IMR-90 (cell line): ENCODE measurements around the gene SLX4. TPM values are rescaled to one million over a fixed set of nuclear protein-coding genes. Genes with fewer than 3 reads are reported as not detected.
A peak's percentile ranks its signal among the peaks of the same experiment; 100 is the strongest.

Source experiments
- ATAC-seq: fragments of 200-7000 bp; cut with Tn5 transposase; 2 replicates; pipeline ENCODE4 v1.9.1; 2020; ENCODE audit warnings: low read depth, mild to moderate bottlenecking, moderate library complexity
- BruUV-seq: library from RNA; stranded (reverse); fragments of 400-500 nt; replicated peaks from 2 replicates; lab custom pipeline; 2021; lab: Mats Ljungman, UMichigan
- CTCF ChIA-PET: fragments of 300-600 bp; formaldehyde crosslinking; extraction: SDS; loops from one replicate; lab custom pipeline; 2021; ENCODE audit warnings: antibody characterized with exemption; lab: Yijun Ruan, JAX
- POLR2A ChIA-PET: fragments of 300-600 bp; sonication (Branson Sonifier 250); formaldehyde crosslinking; loops from one replicate; lab custom pipeline; 2022; ENCODE audit warnings: antibody characterized with exemption; ENCODE audit not compliant: unreplicated experiment; lab: Charles Lee
- DNase-seq: peaks from one replicate; pipeline ENCODE4 v3.0.0; 2013
- H2AFZ ChIP-seq: replicated peaks from 2 replicates; pipeline ENCODE3; 2013; ENCODE audit warnings: low read length, mild to moderate bottlenecking; ENCODE audit not compliant: poor library complexity
- H2AK5ac ChIP-seq: 2 replicates; pipeline ENCODE4 v1.6.1; 2013; ENCODE audit warnings: low read depth, low read length, inconsistent platforms
- H2AK9ac ChIP-seq: replicated peaks from 2 replicates; pipeline ENCODE3; 2013; ENCODE audit warnings: mild to moderate bottlenecking, low read depth, low read length, moderate library complexity; ENCODE audit not compliant: poor library complexity
- H2BK120ac ChIP-seq: 2 replicates; pipeline ENCODE4 v1.6.1; 2013; ENCODE audit warnings: low read depth, low read length, inconsistent platforms
- H2BK15ac ChIP-seq: 3 replicates; pipeline ENCODE4 v1.6.1; 2013; ENCODE audit warnings: low read depth, low read length, inconsistent platforms
- H2BK20ac ChIP-seq: 2 replicates; pipeline ENCODE4 v1.6.1; 2013; ENCODE audit warnings: low read depth, mild to moderate bottlenecking, inconsistent platforms, low read length, moderate library complexity
- H2BK5ac ChIP-seq: 2 replicates; pipeline ENCODE4 v1.6.1; 2013; ENCODE audit warnings: mild to moderate bottlenecking, low read depth, low read length, inconsistent platforms; ENCODE audit not compliant: poor library complexity, severe bottlenecking
- H3K14ac ChIP-seq: replicated peaks from 2 replicates; pipeline ENCODE4 v1.6.1; 2013; ENCODE audit warnings: low read depth, low read length, inconsistent platforms
- H3K18ac ChIP-seq: 2 replicates; pipeline ENCODE4 v1.6.1; 2013; ENCODE audit warnings: low read depth, low read length, control low read depth
- H3K23ac ChIP-seq: 2 replicates; pipeline ENCODE4 v1.6.1; 2013; ENCODE audit warnings: low read depth, low read length, inconsistent platforms
- H3K27ac ChIP-seq: 2 replicates; pipeline ENCODE4 v1.5.1; 2013; ENCODE audit warnings: mild to moderate bottlenecking, control low read depth, low read length; ENCODE audit not compliant: insufficient read depth
- H3K27me3 ChIP-seq: 2 replicates; pipeline ENCODE4 v1.6.1; 2013; ENCODE audit warnings: low read length; ENCODE audit not compliant: control insufficient read depth, insufficient read depth
- H3K36me3 ChIP-seq: 2 replicates; pipeline ENCODE4 v1.6.1; 2013; ENCODE audit warnings: low read length, mixed read lengths; ENCODE audit not compliant: control insufficient read depth, insufficient read depth
- H3K4ac ChIP-seq: 2 replicates; pipeline ENCODE4 v1.6.1; 2013; ENCODE audit warnings: low read depth, low read length, inconsistent platforms
- H3K4me1 ChIP-seq: 2 replicates; pipeline ENCODE4 v1.6.1; 2013; ENCODE audit warnings: low read length, mixed read lengths; ENCODE audit not compliant: control insufficient read depth, insufficient read depth
- H3K4me2 ChIP-seq: 2 replicates; pipeline ENCODE4 v1.6.1; 2013; ENCODE audit warnings: low read depth, mild to moderate bottlenecking, control low read depth, low read length, moderate library complexity
- H3K4me3 ChIP-seq: 2 replicates; pipeline ENCODE4 v1.5.1; 2013; ENCODE audit warnings: low read depth, mild to moderate bottlenecking, control low read depth, low read length, moderate library complexity; ENCODE audit not compliant: insufficient read depth
- H3K56ac ChIP-seq: 2 replicates; pipeline ENCODE4 v1.6.1; 2013; ENCODE audit warnings: low read length, inconsistent platforms; ENCODE audit not compliant: insufficient read depth; ENCODE audit errors: extremely low read depth
- H3K79me1 ChIP-seq, 2 experiments: 2 replicates each; pipeline ENCODE4 v1.6.1; 2013; ENCODE audit warnings: low read length in 2 of 2, inconsistent platforms in 1 of 2, low read depth in 1 of 2
- H3K9ac ChIP-seq: 2 replicates; pipeline ENCODE4 v1.6.1; 2013; ENCODE audit warnings: low read depth, low read length, control low read depth
- H3K9me1 ChIP-seq: 2 replicates; pipeline ENCODE4 v1.6.1; 2013; ENCODE audit warnings: low read length, inconsistent platforms; ENCODE audit not compliant: insufficient read depth
- H3K9me3 ChIP-seq: 2 replicates; pipeline ENCODE4 v1.6.1; 2013; ENCODE audit warnings: low read length; ENCODE audit not compliant: control insufficient read depth, insufficient read depth
- H4K20me1 ChIP-seq: 2 replicates; pipeline ENCODE4 v1.6.1; 2013; ENCODE audit warnings: low read length, inconsistent platforms; ENCODE audit not compliant: insufficient read depth
- H4K5ac ChIP-seq: 2 replicates; pipeline ENCODE4 v1.6.1; 2013; ENCODE audit warnings: mild to moderate bottlenecking, low read depth, low read length, control low read depth
- H4K8ac ChIP-seq, 2 experiments: 2 replicates each; pipeline ENCODE4 v1.6.1; 2013; ENCODE audit warnings: low read depth in 2 of 2, low read length in 2 of 2, control low read depth in 1 of 2, inconsistent platforms in 1 of 2
- H4K91ac ChIP-seq: 2 replicates; pipeline ENCODE4 v1.6.1; 2013; ENCODE audit warnings: low read depth, low read length, inconsistent platforms; ENCODE audit not compliant: insufficient read depth
- BHLHE40 ChIP-seq: fragments of 150-350 bp; IDR thresholded peaks from 2 replicates; pipeline ENCODE4 v1.6.1; 2016; ENCODE audit warnings: mild to moderate bottlenecking, low read depth, low read length
- CEBPB ChIP-seq: IDR thresholded peaks from 2 replicates; pipeline ENCODE4 v1.6.1; 2012; ENCODE audit warnings: low read depth, low read length, improper control_type of control experiment
- CHD1 ChIP-seq: IDR thresholded peaks from 2 replicates; pipeline ENCODE4 v1.6.1; 2012; ENCODE audit warnings: low read depth, low read length, improper control_type of control experiment
- CTCF ChIP-seq: conservative IDR thresholded peaks from 2 replicates; pipeline ENCODE4 v1.5.1; 2012; ENCODE audit warnings: mild to moderate bottlenecking, low read depth, low read length, improper control_type of control experiment
- ELK1 ChIP-seq: fragments of 150-350 bp; IDR thresholded peaks from 2 replicates; pipeline ENCODE4 v1.6.1; 2016; ENCODE audit warnings: low read depth, mild to moderate bottlenecking, low read length, moderate library complexity, borderline replicate concordance
- FOS ChIP-seq: fragments of 150-350 bp; IDR thresholded peaks from 2 replicates; pipeline ENCODE4 v1.6.1; 2016; ENCODE audit warnings: low read depth, low read length
- MAFK ChIP-seq: IDR thresholded peaks from 2 replicates; pipeline ENCODE4 v1.6.1; 2012; ENCODE audit warnings: low read depth, low read length, improper control_type of control experiment
- MAZ ChIP-seq: IDR thresholded peaks from 2 replicates; pipeline ENCODE4 v1.6.1; 2012; ENCODE audit warnings: low read depth, mild to moderate bottlenecking, low read length, improper control_type of control experiment, moderate library complexity, borderline replicate concordance
- MXI1 ChIP-seq: IDR thresholded peaks from 2 replicates; pipeline ENCODE4 v1.6.1; 2012; ENCODE audit warnings: low read depth, mild to moderate bottlenecking, low read length, moderate library complexity, borderline replicate concordance
- POLR2A ChIP-seq: IDR thresholded peaks from 2 replicates; pipeline ENCODE4 v1.6.1; 2012; ENCODE audit warnings: mild to moderate bottlenecking, low read depth, low read length
- RAD21 ChIP-seq: IDR thresholded peaks from 2 replicates; pipeline ENCODE4 v1.6.1; 2012; ENCODE audit warnings: low read length, improper control_type of control experiment
- RCOR1 ChIP-seq: IDR thresholded peaks from 2 replicates; pipeline ENCODE4 v1.6.1; 2012; ENCODE audit warnings: mild to moderate bottlenecking, low read length, improper control_type of control experiment; ENCODE audit not compliant: insufficient replicate concordance
- RFX5 ChIP-seq: IDR thresholded peaks from 2 replicates; pipeline ENCODE4 v1.8.0; 2012; ENCODE audit warnings: low read depth, mild to moderate bottlenecking, low read length, moderate library complexity
- USF2 ChIP-seq: fragments of 150-350 bp; IDR thresholded peaks from 2 replicates; pipeline ENCODE4 v1.6.1; 2017; ENCODE audit warnings: mild to moderate bottlenecking, antibody characterized with exemption, low read length, low read depth
- WGBS, 2 experiments: methylation state at CpG; one replicate each; pipeline versions ENCODE4 v1.1.5 to v1.1.7; 2013; ENCODE audit warnings: missing lambda C conversion rate in 2 of 2; ENCODE audit not compliant: insufficient read length in 1 of 2; ENCODE audit errors: extremely low coverage in 2 of 2; 5-methylcytosine and 5-hydroxymethylcytosine counted together
- dilution Hi-C: fragments of 300-500 bp; cut with HindIII; formaldehyde crosslinking; loops from one replicate; pipeline ENCODE4 v1.14.3; 2018; ENCODE audit warnings: low sequenced_read_pairs; ENCODE audit not compliant: unreplicated experiment
- in situ Hi-C: fragments of 300-500 bp; cut with MboI; formaldehyde crosslinking; loops from 3 replicates; pipeline ENCODE4 v1.14.3; 2019; ENCODE audit warnings: low sequenced_read_pairs, inconsistent platforms, mixed read lengths
- intact Hi-C: fragments of 100-400 bp; cut with micrococcal nuclease; formaldehyde crosslinking; loops from 2 replicates; pipeline ENCODE4 v1.10.0; 2022
- polyA plus RNA-seq, 3 experiments: library from polyadenylated mRNA; depleted of rRNA; stranded (reverse); fragments of >200 nt; gene quantifications; 2 replicates each; pipeline ENCODE4 v1.2.3, GENCODE V29; 2012; ENCODE audit warnings: low replicate concordance in 1 of 3
- total RNA-seq: library from RNA; depleted of rRNA; stranded (reverse); fragments of >200 nt; gene quantifications from 2 replicates; pipeline ENCODE4 v1.2.3, GENCODE V29; 2012

The SLX4 gene
- total and polyA plus RNA-seq, 2 of the 4 experiments (the other 2 are of a cell fraction) = 1.3 to 3.1 TPM

GRCh38 chr16:3542601-3543373 lies 68.6 kb downstream of the SLX4 start:
- Histone ChIP-seq H3K36me3 (peaks cover 2% of the 10 kb centered on the region; the same call in 1 of the 2 replicates), H4K8ac (no peak overlapping the region; a peak in 1 of 4 replicates), H3K18ac (peak overlapping the region; percentile 40; the same call in 1 of the 2 replicates), H3K56ac (no peak overlapping the region), H3K4ac (peak overlapping the region; percentile 67; the same call in 1 of the 2 replicates), H3K27ac (peak overlapping the region; percentile 13; the same call in 1 of the 2 replicates), H3K14ac (peak overlapping the region; percentile 68), H2AK9ac (no peak overlapping the region), H2BK5ac (no peak overlapping the region), H3K4me1 (peaks cover 9% of the 10 kb centered on the region), H2BK20ac (0 out of 2 replicates have a peak overlapping the region, but pooled peaks have one; percentile 16), H3K9ac (no peak overlapping the region), H2BK120ac (0 out of 2 replicates have a peak overlapping the region, but pooled peaks have one; percentile 33), H3K9me3 (no peaks in the 10 kb centered on the region), H3K4me2 (no peak overlapping the region), H3K27me3 (peaks cover 3% of the 10 kb centered on the region; the same call in 1 of the 2 replicates), H4K5ac (peak overlapping the region; percentile 56; the same call in 1 of the 2 replicates), H2AFZ (no peak overlapping the region), H4K20me1 (0 out of 2 replicates have a peak, but pooled peaks cover 2% of the 10 kb centered on the region), H4K91ac (no peak overlapping the region), H2AK5ac (peak overlapping the region; percentile 79; the same call in 1 of the 2 replicates), H3K23ac (no peak overlapping the region), H3K4me3 (no peak overlapping the region), H3K9me1 (peaks cover 12% of the 10 kb centered on the region), H3K79me1 (no peaks in the 10 kb centered on the region), H2BK15ac (no peak overlapping the region)
- no peak for DNase-seq
- no TSS peak for BruUV-seq
- in situ Hi-C loops = no loop called here
- ChIA-PET POLR2A (no interaction called here), CTCF (no interaction called here)
- dilution Hi-C loops = no loop called here
- ATAC-seq = peak; percentile 57
- intact Hi-C loops = no loop called here
- WGBS, 2 experiments = 70% methylated on average over 2 of the region's 6 CpGs; no CpG with 5 or more reads in 1 of the 2 experiments
- TF ChIP-seq BHLHE40 = no peak
- TF ChIP-seq CEBPB = no peak
- TF ChIP-seq POLR2A = no peak
- no peak for TF ChIP-seq CHD1
- TF ChIP-seq ELK1 = no peak
- TF ChIP-seq CTCF = no peak
- TF ChIP-seq MAZ = no peak
- no peak for TF ChIP-seq USF2
- TF ChIP-seq RFX5 = no peak
- no peak for TF ChIP-seq RAD21
- no peak for TF ChIP-seq MXI1
- no peak for TF ChIP-seq MAFK
- TF ChIP-seq RCOR1 = no peak
- no peak for TF ChIP-seq FOS
